ENCODE results near the gene ASPG.

ASPG gene

DNA sequence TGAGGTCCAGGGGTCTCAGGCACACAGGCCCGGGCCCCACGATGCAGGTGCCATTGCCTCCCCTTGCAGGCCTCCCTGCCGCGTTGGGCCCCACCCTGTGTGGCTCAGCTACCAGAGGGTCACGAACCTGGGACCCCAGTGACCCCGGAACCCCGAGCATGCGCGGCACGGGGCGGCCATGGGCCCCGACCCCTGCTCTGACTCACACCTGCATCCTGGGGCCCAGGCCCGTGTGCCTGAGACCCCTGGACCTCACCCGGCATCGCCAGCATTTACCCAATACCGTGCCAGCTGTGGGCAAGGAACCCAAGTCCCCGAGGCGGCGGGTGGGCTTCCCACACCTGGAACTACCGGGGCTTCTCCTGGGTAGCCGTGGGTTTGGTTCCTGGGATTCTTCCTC is 78.0 kb downstream of the ASPG start:
- no peak for DNase-seq (ENCODE audit: low spot score)

DNA sequence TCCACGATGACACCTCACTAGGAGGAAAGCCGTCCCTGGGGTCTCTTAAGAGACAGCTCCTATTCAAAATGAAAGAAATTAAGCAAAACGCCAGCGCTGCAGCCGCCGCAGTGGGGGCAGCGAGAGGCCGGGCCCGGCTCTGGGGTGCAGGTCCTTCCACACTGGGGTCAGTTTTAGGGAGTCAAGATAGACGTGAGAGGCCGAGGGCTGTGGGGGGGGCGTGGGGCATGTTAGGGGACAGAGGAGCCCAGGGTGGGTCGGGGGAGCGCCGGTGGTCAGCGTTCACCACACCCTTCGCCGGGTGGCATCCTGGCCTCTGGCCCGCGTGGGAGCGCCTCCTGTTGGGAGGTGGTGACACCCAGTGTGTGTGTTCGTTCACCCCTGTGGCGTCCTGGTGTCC is 78.5 kb downstream of the ASPG start:
- no peak for DNase-seq (ENCODE audit: low spot score)

DNA sequence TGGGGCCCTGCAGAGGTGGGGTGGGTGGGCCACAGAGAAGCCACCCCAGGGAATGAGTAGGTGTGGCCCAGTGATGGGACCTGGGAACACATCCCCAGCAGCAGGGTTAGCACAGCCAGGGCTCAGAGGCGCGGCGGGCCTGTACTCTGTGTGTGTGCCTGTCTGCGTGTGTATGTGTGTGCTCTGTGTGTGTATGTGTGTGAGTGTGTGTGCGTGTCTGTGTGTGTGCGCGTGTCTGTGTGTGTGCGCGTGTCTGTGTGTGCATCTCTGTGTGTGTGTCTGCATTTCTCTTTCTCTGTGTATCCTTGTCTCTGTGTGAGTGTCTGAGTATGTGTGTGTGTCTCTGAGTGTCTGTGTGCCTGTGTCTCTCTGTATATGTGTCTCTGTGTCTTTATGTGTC is 79.0 kb downstream of the ASPG start:
- no peak for DNase-seq (ENCODE audit: low spot score)

Data from RKO (cell line).